HG03039 (cell line): ENCODE results near the gene PRKCQ.

Experiments
- ATAC-seq: cut with Tn5 transposase; IDR thresholded peaks from one replicate; pipeline ENCODE4 v1.9.1; 2021; ENCODE audit warnings: mild to moderate bottlenecking, moderate library complexity; ENCODE audit not compliant: unreplicated experiment

PRKCQ gene

DNA sequence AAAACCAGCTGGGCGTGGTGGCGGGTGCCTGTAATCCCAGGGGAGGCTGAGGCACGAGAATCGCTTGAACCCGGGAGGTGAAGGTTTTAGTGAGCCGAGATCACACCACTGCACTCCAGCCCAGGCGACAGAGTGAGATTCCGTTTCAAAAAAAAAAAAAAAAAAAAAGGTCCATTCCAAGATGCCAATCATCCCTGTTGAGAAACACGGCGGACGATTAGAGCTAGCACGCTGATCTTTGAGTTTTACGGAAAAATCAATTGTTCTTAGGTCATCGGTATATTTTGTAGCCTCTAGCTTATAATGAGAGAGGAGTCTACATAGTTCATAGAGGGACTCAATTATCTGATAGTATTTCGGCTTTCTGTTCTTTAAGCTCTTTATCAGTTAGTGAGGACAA lies 169.2 kb downstream of the PRKCQ start:
- ATAC-seq = no peak

DNA sequence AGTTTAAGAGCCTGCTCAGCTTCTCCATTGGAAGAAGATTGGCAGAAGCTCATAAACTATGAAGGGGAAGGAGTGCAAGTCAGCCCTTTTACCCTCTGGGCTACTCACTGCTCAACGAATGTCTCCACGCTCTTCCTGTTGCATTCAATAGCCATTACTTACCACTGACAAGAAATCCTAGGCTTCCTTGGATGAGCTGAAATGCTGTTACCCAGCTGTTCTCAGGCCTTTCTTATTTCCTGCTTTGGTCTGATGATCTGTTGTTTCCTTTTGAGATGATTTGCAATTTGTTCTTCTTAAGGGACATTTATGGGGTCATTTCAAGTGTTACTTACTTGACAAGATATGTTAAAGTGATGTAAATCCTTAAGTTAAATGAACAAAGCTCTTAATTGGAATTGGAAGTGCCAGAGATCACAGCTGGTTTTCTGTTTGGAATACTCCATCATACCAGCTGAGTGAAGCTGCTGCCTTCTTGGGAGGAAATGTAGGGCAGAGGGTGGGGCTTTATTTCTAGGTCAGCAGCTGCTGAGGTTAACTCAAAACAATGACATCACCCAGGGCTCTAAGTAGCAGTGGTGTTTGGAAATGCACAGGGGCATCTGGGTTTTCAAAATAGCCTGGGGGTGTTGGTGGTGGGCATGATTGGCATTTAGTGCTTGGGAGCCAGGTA lies 170.0 kb downstream of the PRKCQ start:
- ATAC-seq = no peak

GRCh38 chr10:6408799-6409198 lies 171.3 kb downstream of the PRKCQ start:
- ATAC-seq = no peak

DNA sequence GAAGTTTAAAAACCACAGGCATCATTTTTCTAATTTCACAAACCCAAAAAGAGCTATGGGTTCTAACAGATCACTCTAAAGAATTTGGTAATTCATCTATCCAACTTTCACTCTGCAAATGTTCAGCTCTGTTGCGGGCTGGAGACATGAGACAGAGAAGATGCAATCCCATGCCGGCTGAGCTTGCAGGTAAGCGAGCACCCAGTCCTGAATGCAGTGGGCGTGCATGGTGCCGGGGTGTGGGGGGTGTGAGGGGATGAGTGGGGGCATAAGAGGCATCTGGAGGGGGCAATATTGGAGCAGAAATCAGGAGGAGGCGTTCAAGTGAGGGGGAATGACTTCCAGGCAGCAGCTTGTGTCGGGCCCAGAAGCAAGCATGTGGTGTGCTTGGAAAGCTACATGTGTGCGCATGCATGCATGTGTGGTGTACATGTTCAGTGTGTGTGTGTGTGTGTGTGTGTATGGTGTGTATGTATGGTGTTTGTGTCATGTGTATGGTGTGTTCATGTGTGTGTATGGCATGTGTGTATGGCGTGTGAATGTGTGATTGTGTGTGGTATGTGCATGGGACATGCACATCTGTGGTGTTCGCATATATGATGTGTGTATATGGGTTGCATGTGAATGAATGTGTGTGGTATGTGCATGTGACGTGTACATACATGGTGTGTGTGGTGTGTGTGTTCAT lies 172.9 kb downstream of the PRKCQ start:
- ATAC-seq = no peak

DNA sequence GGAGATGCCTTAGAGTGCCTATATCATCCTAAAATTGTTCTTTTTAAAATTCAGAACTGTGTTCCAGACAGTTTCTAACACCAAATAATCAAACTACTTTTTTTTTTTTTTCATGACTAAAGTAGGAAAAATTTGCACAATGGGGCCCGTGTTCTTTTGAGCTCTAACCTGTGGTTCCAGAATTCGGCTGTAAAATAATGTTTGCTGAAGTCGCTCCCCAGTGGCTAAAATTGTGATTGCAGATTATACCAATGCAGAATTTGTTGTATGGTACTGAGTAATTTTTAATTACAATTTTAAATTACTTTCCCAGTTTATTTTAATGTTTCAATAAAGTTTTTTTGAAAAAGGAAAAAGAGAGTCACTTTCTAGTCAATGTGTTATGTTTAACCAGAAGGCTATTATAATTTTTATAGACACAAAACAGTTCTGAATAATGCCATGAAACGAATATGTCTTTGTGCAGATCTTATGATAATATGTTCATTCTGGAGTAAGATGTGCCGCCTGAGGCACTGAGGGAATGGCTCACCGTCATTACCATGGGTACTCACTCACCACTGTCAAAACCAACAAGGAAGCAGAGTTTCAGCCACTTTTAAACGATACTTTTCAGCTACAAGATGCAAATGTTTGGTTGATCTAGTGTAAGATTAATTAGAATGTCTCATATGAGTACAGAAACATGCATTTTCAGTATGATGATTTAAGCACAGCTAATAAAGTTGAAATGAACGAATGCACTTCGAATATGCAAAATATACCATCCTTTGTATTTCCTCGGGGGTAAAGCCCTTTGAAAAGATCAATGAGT lies 173.6 kb downstream of the PRKCQ start:
- no peak for ATAC-seq

DNA sequence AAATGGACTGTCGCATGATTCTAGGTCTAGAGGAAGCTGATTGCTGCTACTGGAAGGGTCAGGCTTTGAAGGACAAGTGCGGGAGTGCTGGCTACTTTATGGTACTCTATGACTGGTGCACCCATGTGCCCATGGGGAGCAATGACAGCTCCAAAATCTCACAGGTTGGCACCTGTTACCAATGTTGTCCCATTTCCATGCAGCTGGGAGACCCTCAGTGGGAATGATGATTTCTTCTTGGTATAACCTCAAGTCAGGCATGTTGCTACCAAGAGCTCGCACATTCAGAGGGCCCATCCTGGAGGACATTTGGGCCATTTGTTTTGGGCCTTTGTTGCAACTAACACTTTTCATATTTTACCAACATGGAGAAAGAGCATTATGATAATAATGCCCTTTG lies 174.4 kb downstream of the PRKCQ start:
- no peak for ATAC-seq

GRCh38 chr10:6404127-6405072 lies 175.7 kb downstream of the PRKCQ start:
- ATAC-seq = no peak

DNA sequence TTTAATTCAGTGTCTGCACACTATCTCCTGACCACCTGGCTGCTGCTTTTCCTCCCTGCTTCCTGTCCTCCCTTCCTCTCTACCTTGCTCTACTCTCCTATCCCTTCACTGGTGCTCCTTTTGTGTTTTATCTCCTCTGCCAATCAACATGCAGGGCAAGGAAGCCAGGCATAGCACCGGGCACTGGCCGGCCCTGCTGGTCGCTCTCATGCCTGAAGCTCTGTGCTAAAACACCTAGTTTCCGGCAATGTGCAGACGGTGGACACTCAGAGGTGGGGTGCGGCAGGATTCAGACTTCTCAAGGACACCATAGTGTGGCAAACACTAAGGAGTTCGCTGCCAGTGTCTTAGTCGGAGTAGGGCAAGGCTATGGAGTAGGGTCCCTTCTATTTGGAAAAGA lies 177.1 kb downstream of the PRKCQ start:
- no peak for ATAC-seq

DNA sequence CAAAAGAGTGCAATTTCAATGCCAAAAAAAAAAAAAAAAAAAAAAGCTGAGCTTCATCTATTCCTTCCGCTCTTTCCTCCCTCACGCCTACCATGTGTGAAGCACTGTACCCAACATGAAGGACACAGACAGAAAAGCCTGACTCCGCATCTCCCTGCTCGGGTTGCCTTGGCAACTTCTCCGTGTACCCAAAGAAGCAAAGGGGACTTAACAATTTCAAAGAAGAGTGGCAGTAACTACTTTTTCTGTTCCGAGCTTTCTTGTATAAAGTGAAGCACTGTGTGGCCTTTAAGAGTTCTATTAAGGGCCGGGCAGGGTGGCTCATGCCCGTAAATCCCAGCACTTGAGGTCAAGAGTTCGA lies 177.7 kb downstream of the PRKCQ start:
- ATAC-seq = no peak

- ATAC-seq = peak; percentile 61
Measured at GRCh38 chr10:6401558-6402348, 178.3 kb downstream of the PRKCQ start.

GRCh38 chr10:6400821-6401465 lies 179.1 kb downstream of the PRKCQ start:
- no peak for ATAC-seq

GRCh38 chr10:6400331-6400730 lies 179.7 kb downstream of the PRKCQ start:
- no peak for ATAC-seq

GRCh38 chr10:6399879-6400278 lies 180.2 kb downstream of the PRKCQ start:
- no peak for ATAC-seq

DNA sequence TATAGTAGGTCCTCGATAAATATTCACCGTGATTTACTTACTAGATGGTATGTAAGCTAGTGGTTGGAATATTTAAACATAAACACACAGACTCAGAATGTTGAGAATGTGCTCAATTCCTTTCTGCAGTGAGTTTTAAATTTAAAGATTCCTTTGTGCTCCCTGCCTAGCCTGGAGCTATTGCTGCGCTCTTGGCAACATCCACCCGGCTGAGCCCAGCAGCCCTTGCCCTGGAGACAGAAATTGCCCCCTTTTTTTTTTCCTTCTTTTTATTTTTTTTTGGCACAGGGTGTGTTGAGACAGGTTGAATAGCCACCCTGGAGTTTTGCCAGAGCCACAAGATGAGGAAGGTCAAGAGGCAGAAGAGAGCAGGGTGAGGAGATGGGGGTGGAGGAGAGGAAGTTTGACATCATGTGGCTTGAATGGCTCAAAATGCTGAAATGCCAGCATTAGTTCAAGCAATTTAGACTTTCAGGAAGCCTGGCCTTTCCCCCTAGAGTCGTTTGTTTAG lies 180.8 kb downstream of the PRKCQ start:
- no peak for ATAC-seq

- no peak for ATAC-seq
Measured at GRCh38 chr10:6398399-6398798, 181.7 kb downstream of the PRKCQ start.

GRCh38 chr10:6396652-6397051 lies 183.4 kb downstream of the PRKCQ start:
- ATAC-seq = no peak

GRCh38 chr10:6396226-6396625 lies 183.8 kb downstream of the PRKCQ start:
- no peak for ATAC-seq

DNA sequence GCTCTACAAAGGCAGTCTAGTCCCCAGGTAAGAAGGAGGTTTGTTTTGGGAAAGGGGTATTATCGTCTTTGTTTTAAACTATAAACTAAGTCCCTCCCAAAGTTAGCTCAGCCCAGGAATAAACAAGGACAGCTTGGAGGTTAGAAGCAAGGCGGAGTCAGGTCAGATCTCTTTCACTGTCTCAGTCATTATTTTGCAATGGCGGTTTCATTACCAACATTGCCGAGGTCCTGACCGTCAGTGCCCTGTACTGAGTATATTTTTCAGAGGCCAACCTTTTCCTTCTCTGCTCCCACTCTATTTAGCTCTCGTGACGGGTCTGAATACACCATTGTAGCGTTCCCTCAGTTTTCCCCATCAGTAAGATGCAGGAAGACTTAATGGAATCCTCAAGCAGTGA lies 184.5 kb downstream of the PRKCQ start:
- no peak for ATAC-seq

DNA sequence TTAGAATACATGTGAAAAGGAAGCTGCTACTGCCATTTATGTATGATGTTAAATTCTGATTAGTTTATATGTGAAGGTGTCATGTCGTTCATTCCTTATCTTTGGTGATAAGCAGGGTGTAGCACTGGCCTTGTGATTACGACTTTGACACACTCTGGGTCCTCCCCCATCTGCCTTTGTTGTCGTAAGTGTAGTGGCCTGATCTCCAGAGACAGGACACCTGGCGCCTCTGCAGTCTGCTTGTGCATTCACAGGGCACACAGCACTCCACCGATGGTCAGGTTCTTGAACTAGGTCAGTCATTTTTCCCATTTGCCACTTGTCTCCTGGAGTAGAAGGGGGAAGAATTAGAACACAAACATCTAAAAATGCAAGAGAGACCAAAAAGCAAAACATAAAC lies 186.0 kb downstream of the PRKCQ start:
- ATAC-seq = no peak
